PC-9 (cell line): ENCODE results near the gene ARHGAP18. TPM values are rescaled to one million over a fixed set of nuclear protein-coding genes. Genes with fewer than 3 reads are reported as not detected.

ENCODE experiments used
- BruUV-seq: library from RNA; stranded (reverse); fragments of 400-500 nt; replicated peaks from 2 replicates; lab custom pipeline; 2021; lab: Mats Ljungman, UMichigan
- CTCF ChIA-PET: fragments of 300-600 bp; sonication (Branson Sonifier 250); formaldehyde crosslinking; loops from one replicate; lab custom pipeline; 2022; ENCODE audit warnings: antibody characterized with exemption; lab: Charles Lee
- POLR2A ChIA-PET: fragments of 300-600 bp; sonication (Branson Sonifier 250); formaldehyde crosslinking; loops from one replicate; lab custom pipeline; 2022; ENCODE audit warnings: antibody characterized with exemption; ENCODE audit not compliant: unreplicated experiment; lab: Charles Lee
- DNase-seq, 2 experiments: peaks; one replicate each; pipeline versions ENCODE4 v3.0.0 to v3.0.0-alpha.2; 2015 to 2022; ENCODE audit warnings: mixed read lengths in 1 of 2
- H2AFZ ChIP-seq: fragments of 200-600 bp; sonication (generic); 2 replicates; pipeline ENCODE4 v1.8.1; 2017; ENCODE audit warnings: antibody characterized with exemption
- H3F3A ChIP-seq: fragments of 200-600 bp; sonication (generic); 2 replicates; pipeline ENCODE4 v1.8.1; 2017; ENCODE audit warnings: antibody characterized with exemption, mild to moderate bottlenecking, low read depth; ENCODE audit not compliant: insufficient read depth
- H3K27ac ChIP-seq: fragments of 200-600 bp; sonication (generic); 2 replicates; pipeline ENCODE4 v1.6.1; 2016; ENCODE audit warnings: mixed run types
- H3K27me3 ChIP-seq: fragments of 200-600 bp; sonication (generic); 2 replicates; pipeline ENCODE4 v1.6.1; 2016; ENCODE audit warnings: low read depth, mixed run types; ENCODE audit not compliant: insufficient read depth
- H3K36me3 ChIP-seq: fragments of 200-600 bp; sonication (generic); 2 replicates; pipeline ENCODE4 v1.6.1; 2016; ENCODE audit warnings: low read depth, mixed run types
- H3K4me1 ChIP-seq: fragments of 200-600 bp; sonication (generic); replicated peaks from 2 replicates; pipeline ENCODE4 v1.6.1; 2016; ENCODE audit warnings: mixed run types; ENCODE audit not compliant: insufficient read depth
- H3K4me2 ChIP-seq: fragments of 200-600 bp; sonication (generic); 2 replicates; pipeline ENCODE4 v1.6.1; 2017; ENCODE audit warnings: mixed run types
- H3K4me3 ChIP-seq: fragments of 200-600 bp; sonication (generic); 2 replicates; pipeline ENCODE4 v1.6.1; 2016; ENCODE audit warnings: mixed run types
- H3K79me2 ChIP-seq: fragments of 200-600 bp; sonication (generic); 2 replicates; pipeline ENCODE4 v1.6.1; 2017; ENCODE audit warnings: low read depth, mixed run types
- H3K9me2 ChIP-seq: fragments of 200-600 bp; sonication (generic); 2 replicates; pipeline ENCODE4 v1.8.1; 2017; ENCODE audit warnings: mild to moderate bottlenecking; ENCODE audit not compliant: insufficient read depth
- H3K9me3 ChIP-seq: fragments of 200-600 bp; sonication (generic); 2 replicates; pipeline ENCODE4 v1.8.1; 2016; ENCODE audit warnings: low read depth; ENCODE audit not compliant: insufficient read depth
- H4K20me1 ChIP-seq: fragments of 200-600 bp; sonication (generic); 2 replicates; pipeline ENCODE4 v1.8.1; 2017; ENCODE audit not compliant: insufficient read depth
- CTCF ChIP-seq: fragments of 200-600 bp; sonication (generic); conservative IDR thresholded peaks from 2 replicates; pipeline ENCODE4 v1.6.1; 2017; ENCODE audit warnings: mixed run types, antibody characterized with exemption, mild to moderate bottlenecking, moderate library complexity
- EZH2 ChIP-seq: fragments of 200-600 bp; sonication (generic); IDR thresholded peaks from 2 replicates; pipeline ENCODE4 v1.8.0; 2017; ENCODE audit warnings: antibody characterized with exemption, low read depth
- intact Hi-C: fragments of 100-400 bp; cut with micrococcal nuclease; formaldehyde crosslinking; loops from one replicate; pipeline ENCODE4 v1.10.0; 2022; ENCODE audit not compliant: unreplicated experiment
- total RNA-seq: library from RNA; stranded (reverse); gene quantifications from 2 replicates; pipeline ENCODE4 v1.2.3, GENCODE V29; 2021

Gene ARHGAP18
- total RNA-seq, 1 experiment from 2014 or later, result 15.0 TPM

- Histone ChIP-seq H3K36me3 (no peaks in the 10 kb centered on the region), H3K27ac (no peak overlapping the region), H2AFZ (no peak overlapping the region), H3K9me3 (no peaks in the 10 kb centered on the region), H3F3A (no peaks in the 10 kb centered on the region), H4K20me1 (no peaks in the 10 kb centered on the region), H3K4me1 (no peaks in the 10 kb centered on the region), H3K9me2 (no peaks in the 10 kb centered on the region), H3K79me2 (no peaks in the 10 kb centered on the region), H3K4me2 (no peak overlapping the region), H3K27me3 (no peaks in the 10 kb centered on the region), H3K4me3 (no peak overlapping the region)
- no peak for TF ChIP-seq CTCF
- TF ChIP-seq EZH2, result no peak
- no peak for DNase-seq
- BruUV-seq, result no TSS peak
- intact Hi-C loops, result no loop called here
- CTCF ChIA-PET, result no interaction called here
- POLR2A ChIA-PET, result no interaction called here
Observed at GRCh38 chr6:129624488-129624887, 85.5 kb downstream of the ARHGAP18 start.

GRCh38 chr6:129623008-129623732, 86.8 kb downstream of the ARHGAP18 start:
- Histone ChIP-seq H3K36me3 (no peaks in the 10 kb centered on the region), H3F3A (no peaks in the 10 kb centered on the region), H3K9me3 (no peaks in the 10 kb centered on the region), H3K79me2 (no peaks in the 10 kb centered on the region), H2AFZ (no peak overlapping the region), H3K9me2 (no peaks in the 10 kb centered on the region), H3K27me3 (no peaks in the 10 kb centered on the region), H3K4me1 (no peaks in the 10 kb centered on the region), H3K27ac (no peak overlapping the region), H3K4me3 (no peak overlapping the region), H3K4me2 (no peak overlapping the region), H4K20me1 (no peaks in the 10 kb centered on the region)
- intact Hi-C loops, result no loop called here
- no TSS peak for BruUV-seq
- no peak for DNase-seq
- ChIA-PET CTCF (no interaction called here), POLR2A (interaction anchor here (0.6 kb wide), 1 partner anchor 1397 kb away, joined by 4 read pairs; no protein-coding TSS in a partner anchor)
- TF ChIP-seq CTCF (no peak), EZH2 (no peak)

GRCh38 chr6:129621252-129621651, 88.7 kb downstream of the ARHGAP18 start:
- no peaks in the 10 kb centered on the region for H4K20me1 ChIP-seq
- no peaks in the 10 kb centered on the region for H3K9me3 ChIP-seq
- no peak overlapping the region for H3K4me3 ChIP-seq
- TF ChIP-seq EZH2 (no peak), CTCF (peak; percentile 51; the same call in 1 of the 2 replicates)
- H3K27me3 ChIP-seq, result no peaks in the 10 kb centered on the region
- no peaks in the 10 kb centered on the region for H3K36me3 ChIP-seq
- no peaks in the 10 kb centered on the region for H3K9me2 ChIP-seq
- no peak for DNase-seq
- intact Hi-C loops, result no loop called here
- H3K27ac ChIP-seq, result no peak overlapping the region
- H3K79me2 ChIP-seq, result no peaks in the 10 kb centered on the region
- H3K4me2 ChIP-seq, result no peak overlapping the region
- POLR2A ChIA-PET, result no interaction called here
- no peaks in the 10 kb centered on the region for H3F3A ChIP-seq
- CTCF ChIA-PET, result no interaction called here
- H2AFZ ChIP-seq, result no peak overlapping the region
- no TSS peak for BruUV-seq
- H3K4me1 ChIP-seq, result no peaks in the 10 kb centered on the region
